SK-N-SH treated with all-trans-retinoic acid at 6 μM for 48 hours (cell line): ENCODE data around the gene LPP.

Source experiments
- ATAC-seq: fragments of 200-7000 bp; cut with Tn5 transposase; 3 replicates; pipeline ENCODE4 v1.9.1; 2020; ENCODE audit warnings: mild to moderate bottlenecking, moderate library complexity
- ARNTL ChIP-seq: fragments of 450-650 bp; formaldehyde crosslinking; IDR thresholded peaks from 2 replicates; pipeline ENCODE4 v1.5.0; 2020; ENCODE audit warnings: low read depth, mild to moderate bottlenecking, moderate library complexity, borderline replicate concordance
- BACH2 ChIP-seq: fragments of 250-450 bp; sonication (Bioruptor Pico); IDR thresholded peaks from 2 replicates; pipeline ENCODE4 v1.9.0; 2021; ENCODE audit warnings: mild to moderate bottlenecking, borderline replicate concordance
- CREB5 ChIP-seq: fragments of 250-450 bp; sonication (Bioruptor Pico); IDR thresholded peaks from 2 replicates; pipeline ENCODE4 v1.5.1; 2020; ENCODE audit warnings: low read depth, mild to moderate bottlenecking, moderate library complexity
- CSDC2 ChIP-seq: fragments of 250-450 bp; sonication (Bioruptor Pico); IDR thresholded peaks from 2 replicates; pipeline ENCODE4 v1.5.0; 2020; ENCODE audit warnings: mild to moderate bottlenecking, moderate library complexity
- CSRNP3 ChIP-seq: fragments of 250-450 bp; sonication (Bioruptor Pico); IDR thresholded peaks from 2 replicates; pipeline ENCODE4 v1.5.1; 2021; ENCODE audit warnings: mild to moderate bottlenecking, moderate library complexity
- ESRRG ChIP-seq: fragments of 250-450 bp; sonication (Bioruptor Pico); IDR thresholded peaks from 2 replicates; pipeline ENCODE4 v1.6.1; 2021; ENCODE audit warnings: mild to moderate bottlenecking
- GLIS3 ChIP-seq: fragments of 250-450 bp; sonication (Bioruptor Pico); IDR thresholded peaks from 2 replicates; pipeline ENCODE4 v1.5.0; 2020; ENCODE audit warnings: mild to moderate bottlenecking, moderate library complexity
- ISL1 ChIP-seq: fragments of 250-450 bp; sonication (Bioruptor Pico); IDR thresholded peaks from 2 replicates; pipeline ENCODE4 v2.1.2; 2022; ENCODE audit warnings: mild to moderate bottlenecking, moderate library complexity
- OSR1 ChIP-seq: fragments of 250-450 bp; sonication (Bioruptor Pico); IDR thresholded peaks from 2 replicates; pipeline ENCODE4 v1.8.0; 2022; ENCODE audit warnings: moderate library complexity, mild to moderate bottlenecking, inconsistent platforms
- PATZ1 ChIP-seq: fragments of 250-450 bp; sonication (Bioruptor Pico); IDR thresholded peaks from 2 replicates; pipeline ENCODE4 v1.8.0; 2020; ENCODE audit warnings: mild to moderate bottlenecking, moderate library complexity, borderline replicate concordance
- POU6F1 ChIP-seq: fragments of 250-450 bp; sonication (Bioruptor Pico); IDR thresholded peaks from 2 replicates; pipeline ENCODE4 v1.8.0; 2021; ENCODE audit warnings: low read depth, mild to moderate bottlenecking, moderate library complexity, borderline replicate concordance
- PPARA ChIP-seq: fragments of 250-450 bp; sonication (Bioruptor Pico); IDR thresholded peaks from 2 replicates; pipeline ENCODE4 v1.5.0; 2020; ENCODE audit warnings: mild to moderate bottlenecking, borderline replicate concordance
- RARB ChIP-seq: fragments of 250-450 bp; sonication (Bioruptor Pico); IDR thresholded peaks from 2 replicates; pipeline ENCODE4 v1.8.0; 2021; ENCODE audit warnings: mild to moderate bottlenecking, moderate library complexity
- SNAI2 ChIP-seq: fragments of 250-450 bp; sonication (Bioruptor Pico); IDR thresholded peaks from 2 replicates; pipeline ENCODE4 v1.5.0; 2020; ENCODE audit warnings: mild to moderate bottlenecking, moderate library complexity
- TCF4 ChIP-seq: fragments of 250-450 bp; sonication (Bioruptor Pico); IDR thresholded peaks from 2 replicates; pipeline ENCODE4 v1.8.0; 2021; ENCODE audit warnings: mild to moderate bottlenecking, moderate library complexity, borderline replicate concordance
- TOX ChIP-seq: fragments of 250-450 bp; sonication (Bioruptor Pico); IDR thresholded peaks from 2 replicates; pipeline ENCODE4 v1.8.0; 2021; ENCODE audit warnings: mild to moderate bottlenecking, moderate library complexity, borderline replicate concordance
- TSHZ2 ChIP-seq: fragments of 250-450 bp; sonication (Bioruptor Pico); IDR thresholded peaks from 2 replicates; pipeline ENCODE4 v1.5.0; 2020; ENCODE audit warnings: mild to moderate bottlenecking, moderate library complexity
- ZC3H10 ChIP-seq: fragments of 250-450 bp; sonication (Bioruptor Pico); IDR thresholded peaks from 2 replicates; pipeline ENCODE4 v1.5.1; 2021; ENCODE audit warnings: mild to moderate bottlenecking, moderate library complexity
- ZFP3 ChIP-seq: fragments of 250-450 bp; sonication (Bioruptor Pico); IDR thresholded peaks from 2 replicates; pipeline ENCODE4 v1.5.0; 2020; ENCODE audit warnings: mild to moderate bottlenecking, moderate library complexity
- ZNF565 ChIP-seq: fragments of 450-650 bp; formaldehyde crosslinking; conservative IDR thresholded peaks from 2 replicates; pipeline ENCODE4 v1.5.0; 2020; ENCODE audit warnings: low read depth, mild to moderate bottlenecking, moderate library complexity
- ZNF70 ChIP-seq: fragments of 450-650 bp; formaldehyde crosslinking; IDR thresholded peaks from 2 replicates; pipeline ENCODE4 v1.5.0; 2020; ENCODE audit warnings: mild to moderate bottlenecking, moderate library complexity

Gene LPP

GRCh38 chr3:188299708-188300107 lies 145.8 kb downstream of the LPP start:
- TF ChIP-seq POU6F1 (CRISPR knock-in tag), result no peak
- TF ChIP-seq CSDC2 (CRISPR knock-in tag), result no peak
- no peak for TF ChIP-seq PATZ1 (CRISPR knock-in tag)
- TF ChIP-seq ARNTL, result no peak
- no peak for TF ChIP-seq CSRNP3 (CRISPR knock-in tag)
- no peak for TF ChIP-seq TSHZ2
- no peak for TF ChIP-seq RARB (CRISPR knock-in tag)
- TF ChIP-seq ISL1 (CRISPR knock-in tag), result no peak; the same call in 1 of the 2 replicates
- no peak for TF ChIP-seq TCF4
- TF ChIP-seq ESRRG (CRISPR knock-in tag), result no peak
- no peak for TF ChIP-seq OSR1 (CRISPR knock-in tag)
- TF ChIP-seq ZNF565 (CRISPR knock-in tag), result no peak
- no peak for TF ChIP-seq CREB5 (CRISPR knock-in tag)
- no peak for TF ChIP-seq BACH2
- TF ChIP-seq ZC3H10 (CRISPR knock-in tag), result no peak
- TF ChIP-seq, all 23 proteins: peak for 0
- no peak for ATAC-seq

- TF ChIP-seq ZC3H10 (CRISPR knock-in tag) (no peak), ISL1 (CRISPR knock-in tag) (peak; percentile 43), CSDC2 (CRISPR knock-in tag) (peak; percentile 98), PATZ1 (CRISPR knock-in tag) (0 out of 2 replicates have a peak, but pooled peaks have one; percentile 16), ZNF565 (CRISPR knock-in tag) (no peak), SNAI2 (CRISPR knock-in tag) (peak; percentile 94), ZFP3 (CRISPR knock-in tag) (0 out of 2 replicates have a peak, but pooled peaks have one; percentile 74)
- TF ChIP-seq, all 23 proteins: peak for 5
- ATAC-seq, result no peak
These were observed 147.2 kb downstream of the LPP start for GRCh38 chr3:188301147-188301546.

- no peak for ATAC-seq
- no peak for TF ChIP-seq CSDC2 (CRISPR knock-in tag)
- TF ChIP-seq ZC3H10 (CRISPR knock-in tag), result no peak
- no peak for TF ChIP-seq RARB (CRISPR knock-in tag)
- no peak for TF ChIP-seq ARNTL
- no peak for TF ChIP-seq TOX (CRISPR knock-in tag)
- no peak for TF ChIP-seq SNAI2 (CRISPR knock-in tag)
- TF ChIP-seq GLIS3 (CRISPR knock-in tag), result no peak
- TF ChIP-seq PPARA (CRISPR knock-in tag), result no peak
- TF ChIP-seq ZNF70 (CRISPR knock-in tag), result no peak
- TF ChIP-seq ESRRG (CRISPR knock-in tag), result no peak
- TF ChIP-seq ZNF565 (CRISPR knock-in tag), result no peak
- TF ChIP-seq CSRNP3 (CRISPR knock-in tag), result no peak
- TF ChIP-seq TCF4, result no peak
- TF ChIP-seq ISL1 (CRISPR knock-in tag), result no peak
These were observed 149.4 kb downstream of the LPP start for GRCh38 chr3:188303286-188303799.
